ENCODE measurements around the gene MAP2K4. TPM values are rescaled to one million over a fixed set of nuclear protein-coding genes. Genes with fewer than 3 reads are reported as not detected.

MAP2K4 gene
- total RNA-seq, 1 experiment from 2014 or later: 46.1 TPM

- H3K36me3 Mint-ChIP-seq (ENCODE audit: insufficient read depth in 1 of 3, low read depth in 3 of 3): peaks cover 10 to 22% (median 20%) of the 10 kb centered on the region in 3 experiments
Measured at GRCh38 chr17:12094336-12094735, 73.7 kb downstream of the MAP2K4 start.

More at GRCh38 chr17:12094336-12094735, 73.7 kb downstream of the MAP2K4 start:
- Mint-ChIP-seq H3K4me3 (no peak overlapping the region), H3K27ac (peak overlapping the region in 2 of 3 experiments; percentile 58 to 63; a peak in 1 of 7 replicates), H3K27me3 (ENCODE audit: low read depth) (no peaks in the 10 kb centered on the region), H3K9me3 (no peaks in the 10 kb centered on the region), H3K4me1 (peaks cover 5 to 6% of the 10 kb centered on the region in 2 experiments; a peak in 3 of 4 replicates)
- Histone ChIP-seq H3K56ac (ENCODE audit: insufficient read length, low read depth, low read length) (no peak overlapping the region), H3K27me3 (ENCODE audit: insufficient read depth, low read length) (no peaks in the 10 kb centered on the region), H3K79me1 (ENCODE audit: insufficient read depth, low read depth, low read length, poor library complexity, severe bottlenecking) (no peaks in the 10 kb centered on the region), H4K91ac (ENCODE audit: insufficient read length, low read depth, low read length) (no peak overlapping the region), H4K8ac (replicated peaks; ENCODE audit: insufficient read length, low read depth, low read length) (no peak overlapping the region), H2BK5ac (ENCODE audit: insufficient read length, low read length) (no peak overlapping the region), H3T11ph (ENCODE audit: low read length) (no peak overlapping the region), H3K79me2 (ENCODE audit: insufficient read depth, low read length) (no peaks in the 10 kb centered on the region), H2AK5ac (ENCODE audit: insufficient read length, low read length) (no peak overlapping the region), H3K18ac (ENCODE audit: insufficient read length, low read depth, low read length) (no peak overlapping the region), H3K23me2 (ENCODE audit: insufficient read length, low read depth, low read length, poor library complexity, severe bottlenecking) (no peaks in the 10 kb centered on the region), H2BK120ac (ENCODE audit: low read depth, low read length, poor library complexity, severe bottlenecking) (no peak overlapping the region), H2BK15ac (ENCODE audit: low read depth, low read length) (no peak overlapping the region), H4K20me1 (ENCODE audit: control insufficient read depth, insufficient read depth, insufficient read length) (no peaks in the 10 kb centered on the region), H2AFZ (ENCODE audit: low read length) (no peak overlapping the region), H3K9ac (ENCODE audit: extremely low read depth, insufficient read length, low read length) (no peak overlapping the region), H4K5ac (ENCODE audit: insufficient read length, low read depth, low read length) (no peak overlapping the region), H2BK20ac (ENCODE audit: low read depth, low read length, poor library complexity, severe bottlenecking) (no peak overlapping the region), H3K4me1 (ENCODE audit: insufficient read depth, low read length) (no peaks in the 10 kb centered on the region), H3K27ac (ENCODE audit: insufficient read length, low read depth, low read length) (no peak overlapping the region), H3K4me2 (ENCODE audit: insufficient read depth, insufficient read length, low read length) (no peak overlapping the region), H2BK12ac (ENCODE audit: insufficient read length, low read depth, low read length) (no peak overlapping the region), H3K9me3 (ENCODE audit: control insufficient read depth, low read depth, low read length) (no peaks in the 10 kb centered on the region), H3K14ac (ENCODE audit: insufficient read depth, low read length) (no peak overlapping the region), H3K4ac (ENCODE audit: low read depth, low read length) (no peak overlapping the region), H3K23ac (ENCODE audit: insufficient read length, low read depth, low read length) (no peak overlapping the region)
- TF ChIP-seq CTCF (conservative IDR thresholded peaks at IDR 0.05): no peak
- no peak for DNase-seq
- WGBS (ENCODE audit: extremely low coverage, insufficient read length, low lambda C conversion rate): no CpG with 5 or more reads among the region's 2 CpGs

All from H9 (cell line).